Measurements from ENCODE around the gene ATP4A. TPM values are rescaled to one million over a fixed set of nuclear protein-coding genes. Genes with fewer than 3 reads are reported as not detected.

Gene ATP4A
- total and polyA plus RNA-seq, 2 donors (not counting 1 experiment from before 2014, with no cell fraction given): not detected

DNA sequence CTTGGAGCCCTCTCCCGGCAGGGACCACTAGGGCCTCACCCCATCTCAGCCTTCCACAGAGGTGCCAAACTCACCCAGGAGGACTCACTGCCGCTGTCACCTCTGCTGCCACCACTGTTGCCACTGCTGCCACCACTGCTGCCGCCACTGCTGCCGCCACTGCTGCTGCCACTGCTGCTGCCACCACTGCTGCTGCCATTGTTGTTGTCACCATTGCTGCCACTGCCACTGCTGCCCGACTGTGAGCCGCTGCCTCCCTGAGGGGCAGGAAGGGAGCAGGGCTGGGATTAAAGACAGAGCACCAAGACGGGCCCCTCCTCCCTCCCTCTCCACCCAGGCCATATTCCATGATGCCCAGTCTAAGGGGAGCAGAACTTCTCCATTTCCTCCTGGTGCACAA, 52.1 kb downstream of the ATP4A start:
- Histone ChIP-seq H3K36me3 (replicated peaks in 1 of 2; ENCODE audit: control extremely low read depth in 1 of 2, control insufficient read depth in 1 of 2, extremely low read depth in 1 of 2, insufficient read depth in 2 of 2, low read length in 1 of 2) (no peaks in the 10 kb centered on the region), H3K79me2 (ENCODE audit: control insufficient read depth, insufficient read depth, low read length) (no peaks in the 10 kb centered on the region), H3K4me3 (ENCODE audit: control extremely low read depth in 1 of 5, extremely low read depth in 1 of 5, insufficient read depth in 1 of 5, low read depth in 2 of 5, low read length in 4 of 5) (no peak overlapping the region), H3K9ac (ENCODE audit: low read length) (no peak overlapping the region), H3K9me3 (ENCODE audit: control extremely low read depth in 1 of 3, control insufficient read depth in 2 of 3, insufficient read depth in 1 of 3, low read length in 2 of 3) (peaks cover 0 to 11% (median 0%) of the 10 kb centered on the region in 3 donors), H4K20me1 (ENCODE audit: control insufficient read depth, insufficient read depth, low read length, poor library complexity, severe bottlenecking) (no peaks in the 10 kb centered on the region), H3K4me1 (ENCODE audit: control insufficient read depth in 2 of 2, insufficient read depth in 2 of 2, low read length in 2 of 2) (peaks cover 19 to 21% of the 10 kb centered on the region in 2 donors), H3K27ac (ENCODE audit: low read length in 2 of 2) (no peak overlapping the region), H3K4me2 (replicated peaks; ENCODE audit: low read depth, low read length, poor library complexity, severe bottlenecking) (no peak overlapping the region), H3K27me3 (replicated peaks in 1 of 4; ENCODE audit: control extremely low read depth in 1 of 4, control insufficient read depth in 3 of 4, insufficient read depth in 4 of 4, low read length in 3 of 4) (peaks cover 0 to 64% (median 11%) of the 10 kb centered on the region in 4 experiments), H2AFZ (ENCODE audit: insufficient read depth, low read depth, low read length, poor library complexity, severe bottlenecking) (no peak overlapping the region)
- H3K4me1 Mint-ChIP-seq: peaks cover 19% of the 10 kb centered on the region
- TF ChIP-seq EZH2 (IDR thresholded peaks at IDR 0.05; ENCODE audit: borderline replicate concordance, insufficient read depth, low read depth, low read length, poor library complexity, severe bottlenecking): no peak
- TF ChIP-seq, protein P1, sequence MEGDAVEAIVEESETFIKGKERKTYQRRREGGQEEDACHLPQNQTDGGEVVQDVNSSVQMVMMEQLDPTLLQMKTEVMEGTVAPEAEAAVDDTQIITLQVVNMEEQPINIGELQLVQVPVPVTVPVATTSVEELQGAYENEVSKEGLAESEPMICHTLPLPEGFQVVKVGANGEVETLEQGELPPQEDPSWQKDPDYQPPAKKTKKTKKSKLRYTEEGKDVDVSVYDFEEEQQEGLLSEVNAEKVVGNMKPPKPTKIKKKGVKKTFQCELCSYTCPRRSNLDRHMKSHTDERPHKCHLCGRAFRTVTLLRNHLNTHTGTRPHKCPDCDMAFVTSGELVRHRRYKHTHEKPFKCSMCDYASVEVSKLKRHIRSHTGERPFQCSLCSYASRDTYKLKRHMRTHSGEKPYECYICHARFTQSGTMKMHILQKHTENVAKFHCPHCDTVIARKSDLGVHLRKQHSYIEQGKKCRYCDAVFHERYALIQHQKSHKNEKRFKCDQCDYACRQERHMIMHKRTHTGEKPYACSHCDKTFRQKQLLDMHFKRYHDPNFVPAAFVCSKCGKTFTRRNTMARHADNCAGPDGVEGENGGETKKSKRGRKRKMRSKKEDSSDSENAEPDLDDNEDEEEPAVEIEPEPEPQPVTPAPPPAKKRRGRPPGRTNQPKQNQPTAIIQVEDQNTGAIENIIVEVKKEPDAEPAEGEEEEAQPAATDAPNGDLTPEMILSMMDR (IDR thresholded peaks at IDR 0.05): no peak
- 100% methylated on average over 4 of the region's 7 CpGs for WGBS (ENCODE audit: insufficient coverage)
- H3K27ac Mint-ChIP-seq: no peak overlapping the region
- intact Hi-C loops (cut with micrococcal nuclease): no loop called here
- H3K27me3 Mint-ChIP-seq: peaks cover 46% of the 10 kb centered on the region
- DNase-seq: no peak
- H3K4me3 Mint-ChIP-seq: no peak overlapping the region
- no peak for ATAC-seq (ENCODE audit: low read depth)
- CTCF ChIA-PET: interaction anchor here (1.1 to 3.9 kb wide), 8 partner anchors 9 to 179 kb away, joined by 3 to 24 read pairs (median 10); no protein-coding TSS in a partner anchor
- H3K9me3 Mint-ChIP-seq (ENCODE audit: insufficient read depth): no peaks in the 10 kb centered on the region
- POLR2A ChIA-PET: no interaction called here

DNA sequence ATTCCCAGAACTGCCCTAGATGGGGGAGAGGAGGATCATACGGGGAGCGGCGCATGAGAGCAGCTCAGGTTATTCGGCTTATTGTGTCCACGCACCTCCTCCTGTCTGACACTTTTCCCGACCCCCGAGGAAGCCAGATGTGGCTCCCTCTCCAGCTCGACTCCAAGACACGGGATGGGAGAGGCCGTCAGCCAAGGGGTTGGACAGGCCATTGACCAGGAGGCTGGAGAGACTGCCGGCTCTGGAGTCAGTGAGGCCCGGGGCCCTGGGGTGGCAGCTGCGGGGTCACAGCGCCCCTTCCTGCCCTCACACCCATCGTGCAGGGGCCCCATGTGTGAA, 52.9 kb downstream of the ATP4A start:
- Mint-ChIP-seq H3K4me1 (peaks cover 19% of the 10 kb centered on the region), H3K27ac (no peak overlapping the region), H3K4me3 (peak overlapping the region; percentile 76), H3K9me3 (ENCODE audit: insufficient read depth) (no peaks in the 10 kb centered on the region), H3K27me3 (peaks cover 54% of the 10 kb centered on the region)
- Histone ChIP-seq H3K4me2 (replicated peaks; ENCODE audit: low read depth, low read length, poor library complexity, severe bottlenecking) (peak overlapping the region; percentile 79), H2AFZ (ENCODE audit: insufficient read depth, low read depth, low read length, poor library complexity, severe bottlenecking) (peak overlapping the region; percentile 79), H3K79me2 (ENCODE audit: control insufficient read depth, insufficient read depth, low read length) (no peaks in the 10 kb centered on the region), H3K36me3 (replicated peaks in 1 of 2; ENCODE audit: control extremely low read depth in 1 of 2, control insufficient read depth in 1 of 2, extremely low read depth in 1 of 2, insufficient read depth in 2 of 2, low read length in 1 of 2) (no peaks in the 10 kb centered on the region), H3K4me1 (ENCODE audit: control insufficient read depth in 2 of 2, insufficient read depth in 2 of 2, low read length in 2 of 2) (peaks cover 19 to 21% of the 10 kb centered on the region in 2 donors), H3K27me3 (replicated peaks in 1 of 4; ENCODE audit: control extremely low read depth in 1 of 4, control insufficient read depth in 3 of 4, insufficient read depth in 4 of 4, low read length in 3 of 4) (peaks cover 0 to 70% (median 11%) of the 10 kb centered on the region in 4 experiments), H3K4me3 (ENCODE audit: control extremely low read depth in 1 of 5, extremely low read depth in 1 of 5, insufficient read depth in 1 of 5, low read depth in 2 of 5, low read length in 4 of 5) (peak overlapping the region in 1 of 5 experiments; percentile 62), H3K9me3 (ENCODE audit: control extremely low read depth in 1 of 3, control insufficient read depth in 2 of 3, insufficient read depth in 1 of 3, low read length in 2 of 3) (peaks cover 0 to 11% (median 0%) of the 10 kb centered on the region in 3 donors), H3K27ac (ENCODE audit: low read length in 2 of 2) (no peak overlapping the region), H3K9ac (ENCODE audit: low read length) (peak overlapping the region; percentile 50), H4K20me1 (ENCODE audit: control insufficient read depth, insufficient read depth, low read length, poor library complexity, severe bottlenecking) (no peaks in the 10 kb centered on the region)
- intact Hi-C loops (cut with micrococcal nuclease): no loop called here
- no peak for DNase-seq
- WGBS (ENCODE audit: insufficient coverage): 22% methylated on average over 12 of the region's 15 CpGs
- TF ChIP-seq EZH2 (IDR thresholded peaks at IDR 0.05; ENCODE audit: borderline replicate concordance, insufficient read depth, low read depth, low read length, poor library complexity, severe bottlenecking): no peak
- TF ChIP-seq, protein P1 (IDR thresholded peaks at IDR 0.05): peak; percentile 66
- POLR2A ChIA-PET: interaction anchor here (0.7 kb wide), 1 partner anchor 695 kb away, joined by 3 read pairs; no protein-coding TSS in a partner anchor
- CTCF ChIA-PET: interaction anchor here (0.8 to 3.9 kb wide), 23 partner anchors 10 to 208 kb away, joined by 3 to 24 read pairs (median 4); partner anchors contain the start of gene KRTDAP
- no peak for ATAC-seq (ENCODE audit: low read depth)

All from B cell (primary cell).